Neural crest cell (in vitro differentiated cells): ENCODE results near the gene JAML. TPM values are rescaled to one million over a fixed set of nuclear protein-coding genes. Genes with fewer than 3 reads are reported as not detected.

Experiments used
- DNase-seq: peaks from one replicate; pipeline ENCODE4 v3.0.0; 2021; ENCODE audit warnings: low read depth, mixed read lengths, low spot score
- H3K27ac Mint-ChIP-seq: one replicate; pipeline ENCODE4 v1.8.0; 2021; ENCODE audit warnings: mild to moderate bottlenecking, mixed read lengths; ENCODE audit not compliant: unreplicated experiment
- H3K27me3 Mint-ChIP-seq: 2 replicates; pipeline ENCODE4 v1.8.0; 2021; ENCODE audit warnings: low read depth, mild to moderate bottlenecking, mixed read lengths
- H3K36me3 Mint-ChIP-seq: 2 replicates; pipeline ENCODE4 v1.8.0; 2021; ENCODE audit warnings: low read depth, mild to moderate bottlenecking, mixed read lengths
- H3K4me1 Mint-ChIP-seq: 2 replicates; pipeline ENCODE4 v1.8.0; 2021; ENCODE audit warnings: mixed read lengths
- H3K4me3 Mint-ChIP-seq: one replicate; pipeline ENCODE4 v1.8.0; 2021; ENCODE audit warnings: mild to moderate bottlenecking, mixed read lengths
- H3K9me3 Mint-ChIP-seq: 2 replicates; pipeline ENCODE4 v1.8.0; 2021; ENCODE audit warnings: mixed read lengths
- CTCF ChIP-seq: fragments of 200-600 bp; sonication (generic); conservative IDR thresholded peaks from 2 replicates; pipeline ENCODE4 v1.5.0; 2021; ENCODE audit warnings: antibody characterized with exemption, mild to moderate bottlenecking
- total RNA-seq: library from RNA; stranded (reverse); gene quantifications from 2 replicates; pipeline ENCODE4 v1.2.1, GENCODE V29; 2021

Gene JAML
- total RNA-seq, 1 donor from 2014 or later: not detected

- H3K4me3 Mint-ChIP-seq: no peak overlapping the region
- peaks cover 55% of the 10 kb centered on the region for H3K27me3 Mint-ChIP-seq
- H3K9me3 Mint-ChIP-seq: no peaks in the 10 kb centered on the region
- no peak overlapping the region for H3K27ac Mint-ChIP-seq
- no peaks in the 10 kb centered on the region for H3K4me1 Mint-ChIP-seq
- no peak for TF ChIP-seq CTCF
- no peak for DNase-seq
- no peaks in the 10 kb centered on the region for H3K36me3 Mint-ChIP-seq
Observed at GRCh38 chr11:118226781-118227180, 2.0 kb upstream of the JAML start.

- no peak for DNase-seq
- H3K27ac Mint-ChIP-seq: no peak overlapping the region
Observed at GRCh38 chr11:118226296-118226695, 1.5 kb upstream of the JAML start.

GRCh38 chr11:118223992-118224391 is 819 bp downstream of the JAML start:
- H3K4me3 Mint-ChIP-seq: no peak overlapping the region

More at GRCh38 chr11:118226296-118226695, 1.5 kb upstream of the JAML start:
- no peaks in the 10 kb centered on the region for H3K36me3 Mint-ChIP-seq
- TF ChIP-seq CTCF: no peak
- H3K4me1 Mint-ChIP-seq: no peaks in the 10 kb centered on the region
- H3K4me3 Mint-ChIP-seq: no peak overlapping the region
- peaks cover 59% of the 10 kb centered on the region for H3K27me3 Mint-ChIP-seq
- no peaks in the 10 kb centered on the region for H3K9me3 Mint-ChIP-seq

GRCh38 chr11:118223570-118223969 is 1.2 kb downstream of the JAML start:
- Mint-ChIP-seq H3K4me1 (no peaks in the 10 kb centered on the region), H3K36me3 (no peaks in the 10 kb centered on the region), H3K4me3 (no peak overlapping the region), H3K9me3 (no peaks in the 10 kb centered on the region), H3K27ac (no peak overlapping the region), H3K27me3 (peaks cover 83% of the 10 kb centered on the region)
- DNase-seq: no peak
- no peak for TF ChIP-seq CTCF

More at GRCh38 chr11:118223992-118224391, 819 bp downstream of the JAML start:
- no peak for TF ChIP-seq CTCF
- Mint-ChIP-seq H3K27me3 (peaks cover 80% of the 10 kb centered on the region), H3K36me3 (no peaks in the 10 kb centered on the region), H3K9me3 (no peaks in the 10 kb centered on the region), H3K27ac (no peak overlapping the region), H3K4me1 (no peaks in the 10 kb centered on the region)
- DNase-seq: no peak

GRCh38 chr11:118222437-118222836 is 2.4 kb downstream of the JAML start:
- Mint-ChIP-seq H3K9me3 (no peaks in the 10 kb centered on the region), H3K36me3 (no peaks in the 10 kb centered on the region), H3K27me3 (peaks cover 78% of the 10 kb centered on the region), H3K27ac (no peak overlapping the region), H3K4me3 (no peak overlapping the region), H3K4me1 (no peaks in the 10 kb centered on the region)
- DNase-seq: no peak
- TF ChIP-seq CTCF: no peak

GRCh38 chr11:118221419-118221818 is 3.4 kb downstream of the JAML start:
- no peak overlapping the region for H3K4me3 Mint-ChIP-seq
- H3K27me3 Mint-ChIP-seq: peaks cover 80% of the 10 kb centered on the region
- no peak for DNase-seq
- no peak overlapping the region for H3K27ac Mint-ChIP-seq
- H3K9me3 Mint-ChIP-seq: no peaks in the 10 kb centered on the region
- no peaks in the 10 kb centered on the region for H3K36me3 Mint-ChIP-seq
- TF ChIP-seq CTCF: no peak
- H3K4me1 Mint-ChIP-seq: no peaks in the 10 kb centered on the region
